HCT116 (cell line): Measurements from ENCODE around the gene FBXO21. TPM values are rescaled to one million over a fixed set of nuclear protein-coding genes. Genes with fewer than 3 reads are reported as not detected.

ENCODE experiments used
- ATAC-seq: fragments of 200-7000 bp; cut with Tn5 transposase; 2 replicates; pipeline ENCODE4 v1.9.1; 2020; ENCODE audit warnings: mild to moderate bottlenecking, moderate library complexity
- Bru-seq: library from RNA; stranded (reverse); fragments of 400-500 nt; gene quantifications from one replicate; lab custom pipeline; 2021; lab: Mats Ljungman, UMichigan
- BruChase-seq, 2 experiments: library from RNA; stranded (reverse); fragments of 400-500 nt; gene quantifications; one replicate each; lab custom pipeline; 2021; lab: Mats Ljungman, UMichigan
- BruUV-seq: library from RNA; stranded (reverse); fragments of 400-500 nt; replicated peaks from 2 replicates; lab custom pipeline; 2021; lab: Mats Ljungman, UMichigan
- CTCF ChIA-PET: fragments of 300-600 bp; sonication (Branson Sonifier 250); formaldehyde crosslinking; loops from one replicate; lab custom pipeline; 2021; ENCODE audit warnings: antibody characterized with exemption; lab: Charles Lee
- POLR2A ChIA-PET: fragments of 300-600, 350-600 bp; sonication (Branson Sonifier 250); formaldehyde crosslinking; loops from one replicate; lab custom pipeline; 2021; ENCODE audit warnings: antibody characterized with exemption; lab: Charles Lee
- RAD21 ChIA-PET, 2 experiments: fragments of 300-600 bp; sonication (Branson Sonifier 250); formaldehyde crosslinking; loops; one replicate each; lab custom pipeline; 2023; ENCODE audit warnings: low total read pairs in 2 of 2; ENCODE audit not compliant: uncharacterized antibody in 2 of 2, unreplicated experiment in 2 of 2, low non-redundant PET in 1 of 2; lab: Charles Lee
- DNase-seq: peaks from one replicate; pipeline ENCODE4 v3.0.0-alpha.2; 2010; ENCODE audit warnings: low read depth, low spot score
- H2AFZ ChIP-seq: fragments of 200-600 bp; shearing (Covaris generic), sonication (generic); 2 replicates; pipeline ENCODE4 v1.6.1; 2017; ENCODE audit warnings: low read depth, mixed run types, mixed read lengths, antibody characterized with exemption, low read length; ENCODE audit not compliant: poor library complexity, severe bottlenecking
- H3K27ac ChIP-seq: 2 replicates; pipeline ENCODE4 v1.5.1; 2012; ENCODE audit warnings: low read depth, low read length
- H3K27me3 ChIP-seq: fragments of 200-600 bp; sonication (generic); 2 replicates; pipeline ENCODE4 v1.6.1; 2016; ENCODE audit warnings: mixed run types, low read length, mixed read lengths; ENCODE audit not compliant: insufficient read depth
- H3K36me3 ChIP-seq, 2 experiments: fragments of 200-500 bp in 1 of 2; fragments of 200-600 bp in 1 of 2; sonication (Bioruptor generic) in 1 of 2; sonication (generic) in 1 of 2; 2 replicates each; pipeline versions ENCODE4 v1.5.1 to v1.6.1; 2014 to 2016; ENCODE audit warnings: low read length in 2 of 2, inconsistent platforms in 1 of 2, mixed read lengths in 1 of 2, mixed run types in 1 of 2; ENCODE audit not compliant: insufficient read depth in 2 of 2, control insufficient read depth in 1 of 2
- H3K4me1 ChIP-seq, 2 experiments: fragments of 200-600 bp in 1 of 2; sonication (generic) in 1 of 2; 2 replicates each; pipeline versions ENCODE4 v1.5.1 to v1.6.1; 2012 to 2017; ENCODE audit warnings: low read length in 2 of 2, inconsistent platforms in 1 of 2, mild to moderate bottlenecking in 1 of 2, mixed read lengths in 1 of 2, mixed run types in 1 of 2, moderate library complexity in 1 of 2; ENCODE audit not compliant: insufficient read depth in 2 of 2, control insufficient read depth in 1 of 2
- H3K4me2 ChIP-seq: fragments of 200-600 bp; sonication (generic); 2 replicates; pipeline ENCODE4 v1.6.1; 2017; ENCODE audit warnings: mixed run types, low read length, mixed read lengths
- H3K4me3 ChIP-seq, 2 experiments: fragments of 200-600 bp in 1 of 2; sonication (generic) in 1 of 2; replicated peaks in 1 of 2; 2 replicates each; pipeline ENCODE4 v1.5.1; 2011 to 2016; ENCODE audit warnings: low read length in 2 of 2, control low read depth in 1 of 2, low read depth in 1 of 2, mild to moderate bottlenecking in 1 of 2, mixed read lengths in 1 of 2, mixed run types in 1 of 2
- H3K79me2 ChIP-seq: fragments of 200-600 bp; sonication (generic); 2 replicates; pipeline ENCODE4 v1.6.1; 2017; ENCODE audit warnings: mild to moderate bottlenecking, mixed run types, low read length, moderate library complexity, mixed read lengths; ENCODE audit not compliant: insufficient read depth
- H3K9ac ChIP-seq: fragments of 200-600 bp; sonication (generic); 2 replicates; pipeline ENCODE4 v1.6.1; 2016; ENCODE audit warnings: low read length, mixed read lengths
- H3K9me2 ChIP-seq: fragments of 200-600 bp; sonication (generic), shearing (Covaris generic); 2 replicates; pipeline ENCODE4 v1.6.1; 2017; ENCODE audit warnings: mixed run types, mild to moderate bottlenecking, moderate library complexity; ENCODE audit not compliant: insufficient read depth
- H3K9me3 ChIP-seq, 2 experiments: fragments of 200-500 bp in 1 of 2; fragments of 200-600 bp in 1 of 2; sonication (Bioruptor generic) in 1 of 2; sonication (generic) in 1 of 2; 2 replicates each; pipeline ENCODE4 v1.6.1; 2014 to 2017; ENCODE audit warnings: low read length in 2 of 2, mixed read lengths in 2 of 2, inconsistent platforms in 1 of 2, low read depth in 1 of 2, mild to moderate bottlenecking in 1 of 2, mixed run types in 1 of 2, moderate library complexity in 1 of 2; ENCODE audit not compliant: control insufficient read depth in 1 of 2, insufficient read depth in 1 of 2
- H4K20me1 ChIP-seq: fragments of 200-600 bp; sonication (generic), shearing (Covaris generic); 2 replicates; pipeline ENCODE4 v1.6.1; 2017; ENCODE audit warnings: mixed run types, mild to moderate bottlenecking, moderate library complexity; ENCODE audit not compliant: insufficient read depth
- ATF3 ChIP-seq: IDR thresholded peaks from 2 replicates; pipeline ENCODE4 v1.6.1; 2012
- CBX3 ChIP-seq: IDR thresholded peaks from 2 replicates; pipeline ENCODE4 v1.6.1; 2012; ENCODE audit warnings: low read depth
- CEBPB ChIP-seq: IDR thresholded peaks from 2 replicates; pipeline ENCODE4 v1.6.1; 2012; ENCODE audit warnings: low read depth
- EGR1 ChIP-seq: IDR thresholded peaks from 2 replicates; pipeline ENCODE4 v1.6.1; 2012; ENCODE audit warnings: low read depth
- EZH2 ChIP-seq: fragments of 200-600 bp; sonication (generic); IDR thresholded peaks from 2 replicates; pipeline ENCODE4 v1.6.1; 2017; ENCODE audit warnings: antibody characterized with exemption, mixed run types
- EZH2phosphoT487 ChIP-seq: fragments of 200-600 bp; IDR thresholded peaks from 2 replicates; pipeline ENCODE4 v1.6.1; 2018; ENCODE audit warnings: antibody characterized with exemption, borderline replicate concordance
- FOSL1 ChIP-seq: IDR thresholded peaks from 2 replicates; pipeline ENCODE4 v1.6.1; 2012; ENCODE audit warnings: low read depth
- JUND ChIP-seq: IDR thresholded peaks from 2 replicates; pipeline ENCODE4 v1.6.1; 2012
- MAX ChIP-seq: IDR thresholded peaks from 2 replicates; pipeline ENCODE4 v1.6.1; 2012
- POLR2A ChIP-seq: IDR thresholded peaks from 2 replicates; pipeline ENCODE4 v1.7.0; 2011; ENCODE audit warnings: borderline replicate concordance; ENCODE audit not compliant: insufficient read depth, insufficient read length; ENCODE audit errors: extremely low read depth
- POLR2AphosphoS5 ChIP-seq: IDR thresholded peaks from 2 replicates; pipeline ENCODE4 v1.6.1; 2011; ENCODE audit warnings: mild to moderate bottlenecking, low read depth, low read length, moderate library complexity
- RAD21 ChIP-seq: IDR thresholded peaks from 2 replicates; pipeline ENCODE4 v1.6.1; 2012; ENCODE audit warnings: low read depth, mild to moderate bottlenecking
- REST ChIP-seq: IDR thresholded peaks from 2 replicates; pipeline ENCODE4 v1.6.1; 2012; ENCODE audit warnings: low read depth
- SIN3A ChIP-seq: IDR thresholded peaks from 2 replicates; pipeline ENCODE4 v1.6.1; 2012; ENCODE audit warnings: low read depth
- SP1 ChIP-seq: IDR thresholded peaks from 2 replicates; pipeline ENCODE4 v1.6.1; 2012; ENCODE audit warnings: low read depth
- SRF ChIP-seq: IDR thresholded peaks from 2 replicates; pipeline ENCODE4 v1.6.1; 2012; ENCODE audit warnings: low read depth
- intact Hi-C: fragments of 100-400 bp; cut with micrococcal nuclease; formaldehyde crosslinking; loops from 2 replicates; pipeline ENCODE4 v1.10.0; 2022
- long read RNA-seq: library from polyadenylated mRNA; unstranded; transcript quantifications from one replicate; pipeline ENCODE4 v2.0.0, GENCODE V29; 2021; ENCODE audit not compliant: unreplicated experiment
- polyA plus RNA-seq: library from polyadenylated mRNA; unstranded; fragments of >200 nt; gene quantifications from 2 replicates; pipeline ENCODE4 v1.2.1, GENCODE V29; 2012; ENCODE audit warnings: missing spikeins
- total RNA-seq: library from RNA; stranded (reverse); gene quantifications from one replicate; pipeline ENCODE4 v1.2.1, GENCODE V29; 2021; ENCODE audit not compliant: unreplicated experiment
- TF ChIP-seq, protein P1 (sequence below), 3 experiments: fragments of 200-600 bp in 1 of 3; sonication (generic) in 1 of 3; IDR thresholded peaks in 2 of 3; conservative IDR thresholded peaks in 1 of 3; 2 replicates each; pipeline ENCODE4 v1.5.1; 2012 to 2017; ENCODE audit warnings: low read depth in 2 of 3, low read length in 2 of 3, antibody characterized with exemption in 1 of 3, borderline replicate concordance in 1 of 3, control low read depth in 1 of 3, mild to moderate bottlenecking in 1 of 3, mixed read lengths in 1 of 3, mixed run types in 1 of 3, moderate library complexity in 1 of 3; ENCODE audit not compliant: insufficient read depth in 1 of 3
- TF ChIP-seq, protein P2 (sequence below): IDR thresholded peaks from 2 replicates; pipeline ENCODE4 v1.6.1; 2011; ENCODE audit warnings: mild to moderate bottlenecking, low read length, moderate library complexity; ENCODE audit not compliant: insufficient replicate concordance; ENCODE audit errors: extremely low read depth

The FBXO21 gene
- 45.5 TPM for total RNA-seq
- 36.7 and 43.3 TPM in 2 replicates for polyA plus RNA-seq
- percentile 82 among the genes with signal in this experiment for Bru-seq, nascent RNA
- percentile 84 among the genes with signal in this experiment for BruChase-seq, experiment 1, labeled RNA remaining after a 6-hour chase
- BruChase-seq, experiment 2, labeled RNA remaining after a 2-hour chase, result percentile 78 among the genes with signal in this experiment
- long read RNA-seq, full-length matches to known transcripts, result 141 of 161 reads
- long read RNA-seq, partial matches to known transcripts, result 15 of 161 reads
- long read RNA-seq, other reads (novel, unspliced or antisense), result 5 of 161 reads

DNA sequence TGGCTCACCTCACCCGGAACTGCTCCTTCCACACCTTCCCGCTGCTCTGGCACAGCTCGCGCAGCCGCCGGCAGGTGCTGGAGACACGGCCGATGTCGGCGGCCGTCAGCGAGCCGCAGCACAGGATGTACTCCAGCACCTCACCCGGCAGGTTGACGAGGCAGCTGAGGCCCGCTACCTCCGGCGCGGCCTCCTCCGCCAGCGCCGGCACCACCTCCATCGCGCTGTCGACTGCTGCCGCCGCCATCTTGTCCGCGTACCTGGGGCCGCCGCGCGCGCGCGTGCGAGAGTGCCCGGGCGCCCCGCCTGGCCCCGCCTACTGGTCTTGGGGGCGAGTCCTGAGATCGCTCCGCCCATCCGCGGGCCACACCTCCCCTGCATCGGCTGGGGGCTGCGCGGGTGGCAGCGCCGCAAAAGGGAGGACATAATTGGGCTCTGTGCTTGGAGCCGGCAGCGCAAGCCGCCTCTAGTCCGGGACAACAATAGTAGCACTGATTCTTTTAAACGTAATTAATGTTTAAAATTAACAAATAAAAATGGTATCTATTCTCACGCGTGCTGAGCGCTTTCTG, at the start of gene FBXO21:
Gene FBXO21, minus strand, starts transcription at position 261 of the 572 bp plus-strand sequence. Its CDS starts 14 bp downstream, at position 247.
- RAD21 ChIA-PET, result no interaction called here
- peak within 1 kb of the TSS; percentile 79 for H3K9ac ChIP-seq
- no peaks in the 10 kb centered on the region for H3K9me2 ChIP-seq
- no peaks in the 10 kb centered on the region for H4K20me1 ChIP-seq
- intact Hi-C loops, result no loop called here
- H3K79me2 ChIP-seq, result peaks cover 28% of the 10 kb centered on the region
- peaks cover 13 to 30% of the 10 kb centered on the region in 2 experiments; a peak in 3 of 4 replicates for H3K4me1 ChIP-seq
- H3K4me3 ChIP-seq, result peak within 1 kb of the TSS; percentile 89 to 91
- peaks cover 5 to 15% of the 10 kb centered on the region in 2 experiments for H3K36me3 ChIP-seq
- no peak within 1 kb of the TSS for H2AFZ ChIP-seq
- no peaks in the 10 kb centered on the region for H3K27me3 ChIP-seq
- H3K4me2 ChIP-seq, result peak within 1 kb of the TSS; percentile 93
- H3K27ac ChIP-seq, result peak within 1 kb of the TSS; percentile 59; the same call in 1 of the 2 replicates
- POLR2A ChIA-PET, result no interaction called here
- no TSS peak for BruUV-seq
- H3K9me3 ChIP-seq, result peaks cover 0 to 4% of the 10 kb centered on the region in 2 experiments; a peak in 1 of 4 replicates
- CTCF ChIA-PET, result no interaction called here
- DNase-seq, result peak; percentile 69
- ATAC-seq, result peak; percentile 91
- TF ChIP-seq POLR2A (peak; percentile 89), SP1 (peak; percentile 25; the same call in 1 of the 2 replicates), ATF3 (no peak), CEBPB (no peak), REST (no peak), POLR2AphosphoS5 (peak; percentile 98), CBX3 (0 out of 2 replicates have a peak, but pooled peaks have one; percentile 42), RAD21 (no peak; the same call in 1 of the 2 replicates), JUND (no peak), SIN3A (peak; percentile 90), SRF (no peak; the same call in 1 of the 2 replicates), EGR1 (peak; percentile 47), FOSL1 (no peak), EZH2phosphoT487 (no peak), MAX (peak; percentile 65), EZH2 (no peak)
- TF ChIP-seq, protein P1, sequence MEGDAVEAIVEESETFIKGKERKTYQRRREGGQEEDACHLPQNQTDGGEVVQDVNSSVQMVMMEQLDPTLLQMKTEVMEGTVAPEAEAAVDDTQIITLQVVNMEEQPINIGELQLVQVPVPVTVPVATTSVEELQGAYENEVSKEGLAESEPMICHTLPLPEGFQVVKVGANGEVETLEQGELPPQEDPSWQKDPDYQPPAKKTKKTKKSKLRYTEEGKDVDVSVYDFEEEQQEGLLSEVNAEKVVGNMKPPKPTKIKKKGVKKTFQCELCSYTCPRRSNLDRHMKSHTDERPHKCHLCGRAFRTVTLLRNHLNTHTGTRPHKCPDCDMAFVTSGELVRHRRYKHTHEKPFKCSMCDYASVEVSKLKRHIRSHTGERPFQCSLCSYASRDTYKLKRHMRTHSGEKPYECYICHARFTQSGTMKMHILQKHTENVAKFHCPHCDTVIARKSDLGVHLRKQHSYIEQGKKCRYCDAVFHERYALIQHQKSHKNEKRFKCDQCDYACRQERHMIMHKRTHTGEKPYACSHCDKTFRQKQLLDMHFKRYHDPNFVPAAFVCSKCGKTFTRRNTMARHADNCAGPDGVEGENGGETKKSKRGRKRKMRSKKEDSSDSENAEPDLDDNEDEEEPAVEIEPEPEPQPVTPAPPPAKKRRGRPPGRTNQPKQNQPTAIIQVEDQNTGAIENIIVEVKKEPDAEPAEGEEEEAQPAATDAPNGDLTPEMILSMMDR (IDR thresholded peaks at IDR 0.05 in 2 of 3, conservative IDR thresholded peaks at IDR 0.05 in 1 of 3; ENCODE audit: borderline replicate concordance in 1 of 3, insufficient read depth in 1 of 3, low read depth in 2 of 3, low read length in 2 of 3), result no peak
- TF ChIP-seq, protein P2, sequence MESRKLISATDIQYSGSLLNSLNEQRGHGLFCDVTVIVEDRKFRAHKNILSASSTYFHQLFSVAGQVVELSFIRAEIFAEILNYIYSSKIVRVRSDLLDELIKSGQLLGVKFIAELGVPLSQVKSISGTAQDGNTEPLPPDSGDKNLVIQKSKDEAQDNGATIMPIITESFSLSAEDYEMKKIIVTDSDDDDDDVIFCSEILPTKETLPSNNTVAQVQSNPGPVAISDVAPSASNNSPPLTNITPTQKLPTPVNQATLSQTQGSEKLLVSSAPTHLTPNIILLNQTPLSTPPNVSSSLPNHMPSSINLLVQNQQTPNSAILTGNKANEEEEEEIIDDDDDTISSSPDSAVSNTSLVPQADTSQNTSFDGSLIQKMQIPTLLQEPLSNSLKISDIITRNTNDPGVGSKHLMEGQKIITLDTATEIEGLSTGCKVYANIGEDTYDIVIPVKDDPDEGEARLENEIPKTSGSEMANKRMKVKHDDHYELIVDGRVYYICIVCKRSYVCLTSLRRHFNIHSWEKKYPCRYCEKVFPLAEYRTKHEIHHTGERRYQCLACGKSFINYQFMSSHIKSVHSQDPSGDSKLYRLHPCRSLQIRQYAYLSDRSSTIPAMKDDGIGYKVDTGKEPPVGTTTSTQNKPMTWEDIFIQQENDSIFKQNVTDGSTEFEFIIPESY, result no peak
